AG04450 (cell line): ENCODE results near the gene CGB7. TPM values are rescaled to one million over a fixed set of nuclear protein-coding genes. Genes with fewer than 3 reads are reported as not detected.
"Not testable (repeated sequence)": the region's sequence is repeated elsewhere in the genome, so short reads cannot be mapped to it uniquely, and the experiment has no call there.

Experiments used
- CTCF ChIA-PET: fragments of 300-600, 350-600 bp; formaldehyde crosslinking; extraction: SDS; loops from one replicate; lab custom pipeline; 2022; ENCODE audit warnings: antibody characterized with exemption, inconsistent platforms; lab: Charles Lee
- POLR2A ChIA-PET: fragments of 350-600 bp; formaldehyde crosslinking; extraction: SDS; loops from one replicate; lab custom pipeline; 2021; ENCODE audit warnings: antibody characterized with exemption, inconsistent platforms; lab: Yijun Ruan, JAX
- DNase-seq: peaks from one replicate; pipeline ENCODE4 v3.0.0-alpha.2; 2011; ENCODE audit warnings: low read depth, low spot score
- H3K27ac ChIP-seq: one replicate; pipeline ENCODE4 v1.5.1; 2012; ENCODE audit warnings: low read depth, low read length, control low read depth
- H3K27me3 ChIP-seq: one replicate; pipeline ENCODE4 v1.6.0; 2012; ENCODE audit warnings: low read length; ENCODE audit not compliant: control insufficient read depth, insufficient read depth
- H3K4me3 ChIP-seq: 2 replicates; pipeline ENCODE4 v1.5.1; 2011; ENCODE audit warnings: mild to moderate bottlenecking, low read depth, low read length, control low read depth
- H3K9me3 ChIP-seq: 2 replicates; pipeline ENCODE4 v1.5.1; 2012; ENCODE audit warnings: low read length; ENCODE audit not compliant: control insufficient read depth, insufficient read depth
- polyA plus RNA-seq: library from polyadenylated mRNA; depleted of rRNA; stranded (reverse); fragments of >200 nt; gene quantifications from 2 replicates; pipeline ENCODE4 v1.2.3, GENCODE V29; 2011
- TF ChIP-seq, protein P1 (sequence below): IDR thresholded peaks from 2 replicates; pipeline ENCODE4 v1.5.1; 2011; ENCODE audit warnings: low read depth, low read length, control low read depth, inconsistent platforms

CGB7 gene
- polyA plus RNA-seq, 1 experiment, result 0.42 TPM

DNA sequence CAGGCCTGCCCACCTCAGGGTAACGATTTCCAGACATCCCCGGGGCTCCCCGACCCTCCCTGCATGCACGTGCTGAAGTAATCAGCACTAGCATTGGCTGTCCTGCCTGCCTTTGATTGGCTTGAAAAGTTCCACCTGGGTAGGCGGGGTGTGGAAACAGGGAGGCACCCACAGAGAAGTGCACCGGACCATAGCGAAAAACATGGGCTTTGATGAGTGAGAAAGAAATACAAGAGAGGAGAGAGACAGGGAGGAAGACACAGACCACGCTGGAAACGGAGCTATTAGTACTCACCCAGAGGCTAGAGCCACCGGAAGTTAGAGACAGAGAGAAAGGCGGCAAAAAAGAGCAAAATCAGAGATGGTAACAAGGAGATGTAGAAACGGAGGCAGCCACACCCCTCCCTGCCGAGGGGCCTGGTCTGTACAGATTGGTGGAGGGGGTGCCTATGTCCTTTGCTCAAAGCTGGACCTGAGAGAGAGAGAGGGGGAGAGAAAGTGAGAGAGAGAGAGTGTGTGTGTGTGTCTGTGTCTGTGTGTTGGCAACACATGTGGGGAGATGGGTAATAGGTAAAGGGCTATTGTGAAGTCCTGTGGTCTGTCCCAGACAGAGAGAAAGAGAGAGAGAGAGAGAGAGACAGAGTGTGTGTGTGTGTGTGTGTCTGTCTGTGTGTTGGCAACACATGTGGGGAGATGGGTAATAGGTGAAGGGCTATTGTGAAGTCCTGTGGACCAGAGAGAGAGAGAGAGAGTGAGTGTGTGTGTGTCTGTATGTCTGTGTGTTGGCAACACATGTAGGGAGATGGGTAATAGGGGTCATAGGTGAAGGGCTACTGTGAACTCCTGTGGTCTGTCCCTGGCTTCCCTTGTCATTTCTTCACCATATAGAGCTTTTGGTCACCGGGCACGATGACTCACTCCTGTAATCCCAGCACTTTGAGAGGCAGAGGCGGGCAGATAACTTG is 36.3 kb downstream of the CGB7 start:
- Histone ChIP-seq H3K27me3 (no peaks in the 10 kb centered on the region), H3K4me3 (no peak overlapping the region), H3K9me3 (no peaks in the 10 kb centered on the region; the same call in 1 of the 2 replicates), H3K27ac (no peak overlapping the region)
- TF ChIP-seq, protein P1, sequence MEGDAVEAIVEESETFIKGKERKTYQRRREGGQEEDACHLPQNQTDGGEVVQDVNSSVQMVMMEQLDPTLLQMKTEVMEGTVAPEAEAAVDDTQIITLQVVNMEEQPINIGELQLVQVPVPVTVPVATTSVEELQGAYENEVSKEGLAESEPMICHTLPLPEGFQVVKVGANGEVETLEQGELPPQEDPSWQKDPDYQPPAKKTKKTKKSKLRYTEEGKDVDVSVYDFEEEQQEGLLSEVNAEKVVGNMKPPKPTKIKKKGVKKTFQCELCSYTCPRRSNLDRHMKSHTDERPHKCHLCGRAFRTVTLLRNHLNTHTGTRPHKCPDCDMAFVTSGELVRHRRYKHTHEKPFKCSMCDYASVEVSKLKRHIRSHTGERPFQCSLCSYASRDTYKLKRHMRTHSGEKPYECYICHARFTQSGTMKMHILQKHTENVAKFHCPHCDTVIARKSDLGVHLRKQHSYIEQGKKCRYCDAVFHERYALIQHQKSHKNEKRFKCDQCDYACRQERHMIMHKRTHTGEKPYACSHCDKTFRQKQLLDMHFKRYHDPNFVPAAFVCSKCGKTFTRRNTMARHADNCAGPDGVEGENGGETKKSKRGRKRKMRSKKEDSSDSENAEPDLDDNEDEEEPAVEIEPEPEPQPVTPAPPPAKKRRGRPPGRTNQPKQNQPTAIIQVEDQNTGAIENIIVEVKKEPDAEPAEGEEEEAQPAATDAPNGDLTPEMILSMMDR, result no peak
- ChIA-PET CTCF (interaction anchor here (0.9 to 3.7 kb wide), 2 partner anchors 21 to 22 kb away, joined by 3 to 28 read pairs; no protein-coding TSS in a partner anchor), POLR2A (no interaction called here)
- no peak for DNase-seq

DNA sequence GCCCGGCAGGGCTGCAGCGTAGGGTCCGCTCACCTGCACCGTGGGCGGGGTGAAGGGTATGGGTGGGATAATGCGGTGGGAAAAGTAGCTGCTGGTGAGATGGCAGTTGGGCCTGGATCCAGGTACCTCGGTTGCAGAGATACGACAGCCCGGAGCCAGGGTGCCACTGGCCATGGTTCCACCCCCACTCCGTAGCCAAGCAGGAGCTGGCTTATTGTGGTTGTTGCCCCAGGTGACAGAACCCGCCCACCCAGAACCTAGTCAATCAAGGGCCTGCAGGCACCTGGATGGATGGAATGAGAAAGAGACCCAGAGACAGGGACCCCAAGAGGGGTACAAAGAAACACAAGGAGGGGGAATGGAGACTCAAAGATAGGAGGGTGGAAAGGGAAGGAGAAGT is 37.2 kb downstream of the CGB7 start:
- CTCF ChIA-PET, result interaction anchor here (1.5 to 3.7 kb wide), 2 partner anchors 22 to 27 kb away, joined by 6 to 28 read pairs; partner anchors contain the start of genes GYS1 and RUVBL2
- Histone ChIP-seq H3K4me3 (no peak overlapping the region), H3K27ac (no peak overlapping the region), H3K27me3 (no peaks in the 10 kb centered on the region), H3K9me3 (no peaks in the 10 kb centered on the region; the same call in 1 of the 2 replicates)
- DNase-seq, result no peak
- POLR2A ChIA-PET, result no interaction called here
- TF ChIP-seq, protein P1, result no peak

DNA sequence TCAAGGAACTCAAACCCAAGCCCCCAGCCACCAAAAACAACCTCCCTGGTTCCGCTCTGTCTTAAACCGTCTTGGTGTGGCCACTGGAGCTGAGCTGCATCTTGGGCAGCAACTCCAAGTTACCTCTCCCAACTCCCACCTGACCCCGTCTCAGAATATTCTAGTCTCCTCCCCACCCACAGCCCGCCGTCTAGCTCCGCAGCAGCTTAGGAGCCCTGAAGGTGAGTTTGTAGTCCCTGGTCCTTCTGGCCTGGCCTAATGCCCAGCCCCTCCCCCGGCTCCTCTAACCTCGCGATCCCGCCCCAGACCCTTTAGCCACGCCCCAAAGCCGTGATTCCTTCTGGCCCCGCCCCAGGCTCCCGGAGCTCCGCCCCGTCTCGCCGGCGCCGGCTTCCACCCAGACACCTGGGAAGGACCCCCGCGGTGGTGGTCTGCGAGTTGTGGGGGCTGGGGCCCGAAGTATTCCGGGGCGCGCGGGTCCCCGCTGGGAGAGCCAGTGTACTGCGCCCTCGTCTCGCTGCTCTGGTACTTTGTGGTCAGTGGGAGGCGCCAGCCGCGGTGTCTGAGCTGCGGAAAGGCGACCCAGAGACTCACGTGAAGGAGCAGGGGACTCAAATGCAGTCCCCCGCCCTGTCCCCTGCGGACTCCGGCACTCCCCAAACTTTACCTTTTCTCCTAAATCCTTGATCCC is 38.2 kb downstream of the CGB7 start:
- no peaks in the 10 kb centered on the region for H3K27me3 ChIP-seq
- TF ChIP-seq, protein P1, result no peak
- no peak for DNase-seq
- POLR2A ChIA-PET, result interaction anchor here (1.0 kb wide), 1 partner anchor 26 kb away, joined by 3 read pairs; the partner anchor contains the start of genes GYS1 and RUVBL2
- no peaks in the 10 kb centered on the region; the same call in 1 of the 2 replicates for H3K9me3 ChIP-seq
- CTCF ChIA-PET, result interaction anchor here (0.6 to 3.7 kb wide), 4 partner anchors 21 to 453 kb away, joined by 3 to 28 read pairs (median 6); partner anchors contain the start of genes GYS1 and RUVBL2
- H3K27ac ChIP-seq, result no peak overlapping the region
- peak overlapping the region; percentile 10; the same call in 1 of the 2 replicates for H3K4me3 ChIP-seq

DNA sequence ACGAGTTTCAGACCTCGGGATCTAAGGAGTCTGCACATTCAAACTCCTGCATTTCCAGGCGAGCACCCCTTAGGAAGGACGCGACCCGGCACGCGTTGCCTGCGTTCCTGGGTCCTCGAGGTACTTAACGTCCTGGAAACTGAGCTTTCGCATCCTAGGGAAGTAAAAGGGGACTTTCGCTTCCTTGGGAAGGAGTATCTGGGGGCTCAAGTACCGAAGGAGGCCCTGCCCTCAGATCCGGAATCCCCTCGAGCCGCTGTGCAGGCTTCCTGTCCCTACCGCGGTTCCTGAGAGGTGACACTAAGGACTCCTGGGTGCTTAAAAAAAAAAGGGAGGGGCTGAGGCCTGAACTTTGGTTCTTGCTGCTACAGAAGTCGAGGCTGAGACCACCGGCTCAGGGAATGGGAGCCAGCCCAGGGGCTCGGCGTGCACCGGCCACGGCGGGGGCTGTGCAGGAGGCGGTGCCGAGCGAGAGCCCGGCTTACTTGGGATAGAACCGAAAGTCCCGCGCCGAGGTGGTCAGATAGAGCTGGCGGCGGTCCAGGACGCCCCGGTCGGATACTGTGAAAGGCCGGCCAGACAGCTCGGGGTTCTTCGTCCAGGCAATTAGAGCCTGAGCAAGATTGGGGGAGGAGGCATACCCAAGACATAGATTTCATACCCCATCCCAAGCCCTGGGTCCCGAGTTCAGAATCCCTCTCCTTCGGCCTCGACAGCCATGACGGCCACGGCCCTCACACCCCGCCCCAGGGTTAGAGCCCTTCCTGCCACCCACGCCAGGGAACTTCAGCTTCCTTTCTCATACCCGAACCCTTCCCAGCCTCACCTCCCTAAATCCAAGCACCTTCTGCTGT is 38.9 kb downstream of the CGB7 start:
- not testable (repeated sequence) for H3K9me3 ChIP-seq, H3K27me3 ChIP-seq, DNase-seq, H3K27ac ChIP-seq
- POLR2A ChIA-PET, result interaction anchor here (1.0 kb wide), 1 partner anchor 25 kb away, joined by 3 read pairs; the partner anchor contains the start of genes GYS1 and RUVBL2
- CTCF ChIA-PET, result interaction anchor here (0.6 to 3.7 kb wide), 6 partner anchors 20 to 453 kb away, joined by 3 to 28 read pairs (median 6); partner anchors contain the start of genes CGB7, GYS1 and RUVBL2
- H3K4me3 ChIP-seq, result peak overlapping the region; percentile 49
